Measurements from ENCODE around the gene CKAP2L. TPM values are rescaled to one million over a fixed set of nuclear protein-coding genes. Genes with fewer than 3 reads are reported as not detected.

Gene CKAP2L
- total RNA-seq, 1 donor from 2014 or later: not detected

- no peaks in the 10 kb centered on the region for H3K27me3 ChIP-seq
- DNase-seq (ENCODE audit: low spot score in 2 of 2): no peak
- H3K27ac ChIP-seq: no peak overlapping the region
- no peaks in the 10 kb centered on the region for H3K9me3 ChIP-seq
- intact Hi-C loops (cut with DNase I): no loop called here
- TF ChIP-seq CTCF (IDR thresholded peaks at IDR 0.05): no peak
- no peaks in the 10 kb centered on the region for H3K4me1 ChIP-seq
- no peaks in the 10 kb centered on the region for H3K36me3 ChIP-seq
- no peak overlapping the region for H3K4me3 ChIP-seq
Observed at GRCh38 chr2:112751451-112752197, 12.8 kb downstream of the CKAP2L start.

GRCh38 chr2:112750560-112750843 is 13.9 kb downstream of the CKAP2L start:
- no peak for TF ChIP-seq CTCF (IDR thresholded peaks at IDR 0.05)
- H3K9me3 ChIP-seq: no peaks in the 10 kb centered on the region
- H3K27ac ChIP-seq: no peak overlapping the region
- no peaks in the 10 kb centered on the region for H3K4me1 ChIP-seq
- no peak for DNase-seq (ENCODE audit: low spot score in 2 of 2)
- no peaks in the 10 kb centered on the region for H3K27me3 ChIP-seq
- intact Hi-C loops (cut with DNase I): no loop called here
- H3K4me3 ChIP-seq: no peak overlapping the region
- no peaks in the 10 kb centered on the region for H3K36me3 ChIP-seq

- no peaks in the 10 kb centered on the region for H3K27me3 ChIP-seq
- no peaks in the 10 kb centered on the region for H3K36me3 ChIP-seq
- H3K4me1 ChIP-seq: no peaks in the 10 kb centered on the region
- no peak overlapping the region for H3K27ac ChIP-seq
- peak; percentile 47 to 65 (median 50) for TF ChIP-seq CTCF (IDR thresholded peaks at IDR 0.05)
- H3K4me3 ChIP-seq: no peak overlapping the region
- DNase-seq (ENCODE audit: low spot score in 2 of 2): peak in 1 of 2 donors; percentile 73
- no peaks in the 10 kb centered on the region for H3K9me3 ChIP-seq
- intact Hi-C loops (cut with DNase I): no loop called here
Observed at GRCh38 chr2:112749755-112750559, 14.5 kb downstream of the CKAP2L start.

- Histone ChIP-seq H3K4me1 (no peaks in the 10 kb centered on the region), H3K27ac (no peak overlapping the region), H3K27me3 (no peaks in the 10 kb centered on the region), H3K9me3 (no peaks in the 10 kb centered on the region), H3K36me3 (no peaks in the 10 kb centered on the region), H3K4me3 (no peak overlapping the region)
- intact Hi-C loops (cut with DNase I): no loop called here
- no peak for DNase-seq (ENCODE audit: low spot score in 2 of 2)
- no peak for TF ChIP-seq CTCF (IDR thresholded peaks at IDR 0.05)
Observed at GRCh38 chr2:112740527-112740926, 23.9 kb downstream of the CKAP2L start.

GRCh38 chr2:112737542-112738232 is 26.7 kb downstream of the CKAP2L start:
- DNase-seq (ENCODE audit: low spot score in 2 of 2): no peak
- intact Hi-C loops (cut with DNase I): no loop called here
- TF ChIP-seq CTCF (IDR thresholded peaks at IDR 0.05): no peak

More at GRCh38 chr2:112737542-112738232, 26.7 kb downstream of the CKAP2L start:
- no peak overlapping the region for H3K4me3 ChIP-seq
- no peak overlapping the region for H3K27ac ChIP-seq
- no peaks in the 10 kb centered on the region for H3K36me3 ChIP-seq
- no peaks in the 10 kb centered on the region for H3K9me3 ChIP-seq
- no peaks in the 10 kb centered on the region for H3K27me3 ChIP-seq
- no peaks in the 10 kb centered on the region for H3K4me1 ChIP-seq

Data from ascending aorta (tissue), 2 donors.